K562 (cell line): Measurements from ENCODE around the gene GRIK1. TPM values are rescaled to one million over a fixed set of nuclear protein-coding genes. Genes with fewer than 3 reads are reported as not detected.
A peak's percentile ranks its signal among the peaks of the same experiment; 100 is the strongest.

Experiments
- ARID2 ChIP-seq: fragments of 450-650 bp; IDR thresholded peaks from 2 replicates; pipeline ENCODE4 v1.6.1; 2017; ENCODE audit warnings: antibody characterized with exemption, mild to moderate bottlenecking
- ATF1 ChIP-seq, 2 experiments: fragments of 450-650 bp in 1 of 2; IDR thresholded peaks; 2 replicates each; pipeline ENCODE4 v1.6.1; 2016; ENCODE audit warnings: missing compliant biosample characterization in 1 of 2, missing genetic modification characterization in 1 of 2
- BHLHE40 ChIP-seq: IDR thresholded peaks from 2 replicates; pipeline ENCODE4 v1.6.1; 2011; ENCODE audit warnings: low read length, improper control_type of control experiment
- BRF2 ChIP-seq: IDR thresholded peaks from 3 replicates; pipeline ENCODE4 v1.6.1; 2011; ENCODE audit warnings: borderline replicate concordance, mild to moderate bottlenecking; ENCODE audit not compliant: insufficient read length, insufficient read depth
- CREB1 ChIP-seq, 2 experiments: sonication (generic) in 1 of 2; formaldehyde crosslinking in 1 of 2; IDR thresholded peaks; 2 replicates each; pipeline versions ENCODE4 v1.6.1 to v1.8.0; 2012 to 2022; ENCODE audit warnings: inconsistent platforms in 1 of 2, mild to moderate bottlenecking in 1 of 2, missing genetic modification reagents in 1 of 2, moderate library complexity in 1 of 2
- KLF10 ChIP-seq: fragments of 250-450 bp; sonication (Bioruptor Pico); IDR thresholded peaks from 2 replicates; pipeline ENCODE4 v1.6.1; 2021; ENCODE audit warnings: matching md5 sums
- NCOA4 ChIP-seq: fragments of 450-650 bp; IDR thresholded peaks from 2 replicates; pipeline ENCODE4 v1.6.1; 2018; ENCODE audit warnings: mild to moderate bottlenecking; ENCODE audit not compliant: partially characterized antibody
- RNF2 ChIP-seq: sonication (generic); IDR thresholded peaks from 2 replicates; pipeline ENCODE4 v1.6.1; 2016
- RUNX1 ChIP-seq: sonication (generic); IDR thresholded peaks from 2 replicates; pipeline ENCODE4 v1.6.1; 2016; ENCODE audit warnings: antibody characterized with exemption, low read depth
- SIX5 ChIP-seq, 2 experiments: IDR thresholded peaks; 2 replicates each; pipeline ENCODE4 v1.6.1; 2011; ENCODE audit warnings: low read length in 2 of 2, borderline replicate concordance in 1 of 2, low read depth in 1 of 2, mild to moderate bottlenecking in 1 of 2, moderate library complexity in 1 of 2; ENCODE audit not compliant: insufficient read depth in 1 of 2
- SMARCA5 ChIP-seq: fragments of 450-650 bp; IDR thresholded peaks from 2 replicates; pipeline ENCODE4 v1.6.1; 2016
- STAT5B ChIP-seq: fragments of 250-450 bp; sonication (Bioruptor Pico); IDR thresholded peaks from 2 replicates; pipeline ENCODE4 v1.8.0; 2021; ENCODE audit warnings: mild to moderate bottlenecking, inconsistent platforms
- THRAP3 ChIP-seq: fragments of 450-650 bp; IDR thresholded peaks from 2 replicates; pipeline ENCODE4 v1.6.1; 2016; ENCODE audit warnings: mild to moderate bottlenecking, inconsistent platforms, borderline replicate concordance
- THRB ChIP-seq: fragments of 450-650 bp; formaldehyde crosslinking; conservative IDR thresholded peaks from 2 replicates; pipeline ENCODE4 v1.4.0; 2022; ENCODE audit warnings: mild to moderate bottlenecking, missing genetic modification characterization
- TRIM28 ChIP-seq: fragments of 450-650 bp; IDR thresholded peaks from 2 replicates; pipeline ENCODE4 v1.6.1; 2017
- ZBTB5 ChIP-seq: fragments of 450-650 bp; IDR thresholded peaks from 2 replicates; pipeline ENCODE4 v1.6.1; 2017; ENCODE audit warnings: antibody characterized with exemption
- ZFP30 ChIP-seq: fragments of 250-450 bp; sonication (Bioruptor Pico); IDR thresholded peaks from 2 replicates; pipeline ENCODE4 v1.8.0; 2022; ENCODE audit warnings: moderate library complexity, mild to moderate bottlenecking, inconsistent platforms, borderline replicate concordance
- ZNF398 ChIP-seq: fragments of 250-450 bp; sonication (Bioruptor Pico); IDR thresholded peaks from 2 replicates; pipeline ENCODE4 v1.8.0; 2021; ENCODE audit warnings: moderate library complexity, mild to moderate bottlenecking, inconsistent platforms
- ZNF445 ChIP-seq: fragments of 250-450 bp; sonication (Bioruptor Pico); IDR thresholded peaks from 2 replicates; pipeline ENCODE4 v1.4.0; 2020; ENCODE audit warnings: low read depth, mild to moderate bottlenecking, moderate library complexity
- ZNF449 ChIP-seq: fragments of 250-450 bp; sonication (Bioruptor Pico); IDR thresholded peaks from 2 replicates; pipeline ENCODE4 v1.8.0; 2022; ENCODE audit warnings: moderate library complexity, mild to moderate bottlenecking, inconsistent platforms
- ZNF584 ChIP-seq: fragments of 200-800 bp; sonication (Bioruptor generic); IDR thresholded peaks from 2 replicates; pipeline ENCODE4 v1.6.1; 2016; ENCODE audit warnings: low read depth, mild to moderate bottlenecking, missing genetic modification characterization, missing compliant biosample characterization
- ZNF830 ChIP-seq: fragments of 250-450 bp; sonication (Bioruptor Pico); IDR thresholded peaks from 2 replicates; pipeline ENCODE4 v1.5.0; 2021; ENCODE audit warnings: mild to moderate bottlenecking
- polyA plus RNA-seq, 8 experiments: library from polyadenylated mRNA; depleted of rRNA in 4 of 8; stranded (reverse) in 5 of 8; unstranded in 3 of 8; fragments of >200 nt; fragmentation: Nextera tagmentation in 2 of 8; fragmentation: Illumina TruSeq in 1 of 8; extraction: Ambion mirVana in 2 of 8; extraction: Trizol in 1 of 8; gene quantifications; 2 replicates each; pipeline versions ENCODE4 v1.2.1 to v1.2.3, GENCODE V29; 2011 to 2014; ENCODE audit warnings: inconsistent platforms in 1 of 8, missing spikeins in 1 of 8
- total RNA-seq, 7 experiments: library from RNA; depleted of rRNA in 6 of 7; stranded (reverse); fragments of >200 nt in 6 of 7; fragmentation: Illumina TruSeq in 2 of 7; extraction: Trizol in 2 of 7; gene quantifications; 2 replicates each; pipeline versions ENCODE4 v1.2.1 to v1.2.3, GENCODE V29; 2011 to 2021; ENCODE audit warnings: low replicate concordance in 1 of 7

Gene GRIK1
- total and polyA plus RNA-seq, 9 of the 15 experiments (the other 6 are each of a cell fraction or from before 2014, with no cell fraction given): 0.17 to 2.8 (median 0.53) TPM

- TF ChIP-seq SIX5 (IDR thresholded peaks at IDR 0.05; ENCODE audit: borderline replicate concordance in 1 of 2, insufficient read depth in 1 of 2, low read depth in 1 of 2, low read length in 2 of 2) (no peak), THRAP3 (0 out of 2 replicates have a peak, but pooled peaks have one; percentile 20), RUNX1 (no peak), NCOA4 (no peak), CREB1 (IDR thresholded peaks at IDR 0.05) (no peak), CREB1 (CRISPR knock-in tag; IDR thresholded peaks at IDR 0.05) (no peak), BHLHE40 (no peak), ZFP30 (CRISPR knock-in tag) (no peak), ARID2 (0 out of 2 replicates have a peak, but pooled peaks have one; percentile 3), SMARCA5 (no peak), BRF2 (no peak), ZNF584 (no peak; the same call in 1 of the 2 replicates), RNF2 (no peak), ATF1 (CRISPR knock-in tag; IDR thresholded peaks at IDR 0.05) (no peak), ATF1 (tag; IDR thresholded peaks at IDR 0.05) (no peak), ZNF398 (CRISPR knock-in tag) (no peak), THRB (CRISPR knock-in tag) (peak; percentile 76; the same call in 1 of the 2 replicates), TRIM28 (no peak), ZBTB5 (no peak), ZNF449 (CRISPR knock-in tag) (no peak), ZNF830 (no peak), ZNF445 (CRISPR knock-in tag) (no peak), STAT5B (CRISPR knock-in tag) (no peak), KLF10 (no peak)
Observed at GRCh38 chr21:29648710-29649240, 291.0 kb downstream of the GRIK1 start (continued).
